ENCODE data around the gene PTGDS.

Gene PTGDS

DNA sequence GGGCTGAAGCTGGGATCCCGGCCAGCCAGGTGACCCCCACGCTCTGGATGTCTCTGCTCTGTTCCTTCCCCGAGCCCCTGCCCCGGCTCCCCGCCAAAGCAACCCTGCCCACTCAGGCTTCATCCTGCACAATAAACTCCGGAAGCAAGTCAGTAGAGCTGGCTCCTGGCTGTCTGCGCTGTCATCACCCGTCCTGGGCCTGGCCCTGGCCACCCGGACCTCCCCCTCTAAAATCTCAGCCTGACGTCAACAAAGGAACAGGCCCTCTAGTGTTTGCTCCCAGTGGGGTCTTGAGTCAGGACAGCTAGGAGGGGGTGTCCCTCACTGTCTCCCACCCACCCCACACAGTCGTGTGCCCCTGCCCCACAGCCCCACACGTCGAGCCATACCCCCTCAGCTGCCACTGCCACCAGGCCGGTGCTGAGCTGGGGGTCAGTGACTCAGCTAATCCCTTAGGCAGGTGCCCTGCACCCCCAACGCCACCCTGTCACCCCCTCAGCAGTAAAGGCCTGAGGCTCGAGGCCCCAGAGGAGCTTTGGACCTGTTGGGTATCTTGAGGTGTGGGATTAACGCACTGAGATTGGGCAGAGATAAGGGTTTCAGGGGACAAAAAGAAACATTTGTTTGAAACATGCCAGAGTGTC, 4.4 kb downstream of the PTGDS start:
- Histone ChIP-seq H3K9me3 (ENCODE audit: insufficient read depth, low read length, severe bottlenecking) (no peaks in the 10 kb centered on the region), H4K20me1 (ENCODE audit: insufficient read depth, low read length) (no peaks in the 10 kb centered on the region), H3K4me1 (ENCODE audit: insufficient read depth, low read length) (no peaks in the 10 kb centered on the region), H3K4me3 (ENCODE audit: low read depth in 1 of 2, low read length in 2 of 2) (no peak overlapping the region), H3K9ac (ENCODE audit: low read depth, low read length) (no peak overlapping the region), H3K27me3 (ENCODE audit: insufficient read depth, low read length, poor library complexity) (no peaks in the 10 kb centered on the region), H3K79me2 (ENCODE audit: insufficient read depth, low read length) (no peaks in the 10 kb centered on the region), H3K27ac (ENCODE audit: low read length) (no peak overlapping the region), H2AFZ (ENCODE audit: low read depth, low read length) (no peak overlapping the region), H3K36me3 (ENCODE audit: insufficient read depth, low read length) (no peaks in the 10 kb centered on the region), H3K4me2 (ENCODE audit: insufficient read depth, low read length) (no peak overlapping the region)
- TF ChIP-seq, protein P1, sequence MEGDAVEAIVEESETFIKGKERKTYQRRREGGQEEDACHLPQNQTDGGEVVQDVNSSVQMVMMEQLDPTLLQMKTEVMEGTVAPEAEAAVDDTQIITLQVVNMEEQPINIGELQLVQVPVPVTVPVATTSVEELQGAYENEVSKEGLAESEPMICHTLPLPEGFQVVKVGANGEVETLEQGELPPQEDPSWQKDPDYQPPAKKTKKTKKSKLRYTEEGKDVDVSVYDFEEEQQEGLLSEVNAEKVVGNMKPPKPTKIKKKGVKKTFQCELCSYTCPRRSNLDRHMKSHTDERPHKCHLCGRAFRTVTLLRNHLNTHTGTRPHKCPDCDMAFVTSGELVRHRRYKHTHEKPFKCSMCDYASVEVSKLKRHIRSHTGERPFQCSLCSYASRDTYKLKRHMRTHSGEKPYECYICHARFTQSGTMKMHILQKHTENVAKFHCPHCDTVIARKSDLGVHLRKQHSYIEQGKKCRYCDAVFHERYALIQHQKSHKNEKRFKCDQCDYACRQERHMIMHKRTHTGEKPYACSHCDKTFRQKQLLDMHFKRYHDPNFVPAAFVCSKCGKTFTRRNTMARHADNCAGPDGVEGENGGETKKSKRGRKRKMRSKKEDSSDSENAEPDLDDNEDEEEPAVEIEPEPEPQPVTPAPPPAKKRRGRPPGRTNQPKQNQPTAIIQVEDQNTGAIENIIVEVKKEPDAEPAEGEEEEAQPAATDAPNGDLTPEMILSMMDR (IDR thresholded peaks at IDR 0.05; ENCODE audit: borderline replicate concordance, extremely low read depth, low read length, poor library complexity, severe bottlenecking) = no peak
- TF ChIP-seq EZH2 (IDR thresholded peaks at IDR 0.05; ENCODE audit: borderline replicate concordance, low read depth, low read length, severe bottlenecking) = no peak
- ATAC-seq (ENCODE audit: insufficient read depth, low read depth) (no peak), DNase-seq (no peak)

DNA sequence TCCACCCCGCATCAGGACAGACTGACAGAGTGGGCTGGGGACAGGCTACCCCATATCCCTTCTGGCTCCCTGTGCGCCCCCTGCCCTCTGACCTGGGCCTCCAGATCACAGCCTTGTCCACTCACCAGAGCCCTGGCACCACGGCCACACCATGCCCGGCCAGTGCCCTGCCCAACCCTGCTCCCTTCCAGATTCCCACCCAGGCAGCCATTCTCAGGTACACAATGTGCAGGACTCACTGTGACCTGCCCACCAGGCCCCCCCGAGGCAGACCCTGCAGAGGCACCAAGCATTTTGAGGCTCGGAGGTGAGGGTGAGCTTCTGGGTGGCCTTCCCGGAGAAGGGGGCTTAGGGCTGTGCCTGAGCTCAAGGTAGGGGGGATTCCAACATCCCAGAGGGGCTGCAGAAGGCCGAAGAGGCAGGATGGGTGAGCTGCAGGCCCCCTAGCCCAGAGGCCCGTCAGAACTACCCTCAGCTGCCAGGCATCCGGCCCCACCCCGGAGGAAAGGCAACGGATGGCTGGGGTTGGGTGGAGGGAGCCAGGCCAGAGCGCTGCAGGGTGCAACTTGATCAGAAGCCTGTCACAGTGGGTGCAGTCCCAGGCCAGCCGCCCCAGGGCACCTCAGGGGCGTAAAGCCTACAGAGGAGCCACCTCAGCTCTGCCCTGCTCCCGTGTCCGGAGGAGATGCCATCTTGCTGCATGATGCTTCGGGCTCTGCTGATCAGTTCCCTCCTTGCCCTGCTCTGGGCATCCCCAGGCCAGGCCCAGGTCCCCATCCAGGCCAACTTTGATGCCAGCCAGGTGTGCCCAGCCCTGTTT, 5.1 kb downstream of the PTGDS start, which contains the start of gene LCNL1:
Gene LCNL1, plus strand, starts transcription at position 762 of the 820 bp plus-strand sequence. CDS start 594 bp downstream, outside the sequence.
- Histone ChIP-seq H3K27ac (ENCODE audit: low read length) (no peak within 1 kb of the TSS), H3K27me3 (ENCODE audit: insufficient read depth, low read length, poor library complexity) (no peaks in the 10 kb centered on the region), H3K9me3 (ENCODE audit: insufficient read depth, low read length, severe bottlenecking) (no peaks in the 10 kb centered on the region), H3K9ac (ENCODE audit: low read depth, low read length) (no peak within 1 kb of the TSS), H3K4me3 (ENCODE audit: low read depth in 1 of 2, low read length in 2 of 2) (no peak within 1 kb of the TSS), H4K20me1 (ENCODE audit: insufficient read depth, low read length) (no peaks in the 10 kb centered on the region), H2AFZ (ENCODE audit: low read depth, low read length) (no peak within 1 kb of the TSS), H3K4me2 (ENCODE audit: insufficient read depth, low read length) (no peak within 1 kb of the TSS), H3K36me3 (ENCODE audit: insufficient read depth, low read length) (no peaks in the 10 kb centered on the region), H3K79me2 (ENCODE audit: insufficient read depth, low read length) (no peaks in the 10 kb centered on the region), H3K4me1 (ENCODE audit: insufficient read depth, low read length) (no peaks in the 10 kb centered on the region)
- TF ChIP-seq EZH2 (IDR thresholded peaks at IDR 0.05; ENCODE audit: borderline replicate concordance, low read depth, low read length, severe bottlenecking) = no peak
- TF ChIP-seq, protein P1 (IDR thresholded peaks at IDR 0.05; ENCODE audit: borderline replicate concordance, extremely low read depth, low read length, poor library complexity, severe bottlenecking) = no peak
- no peak for DNase-seq
- ATAC-seq (ENCODE audit: insufficient read depth, low read depth) = no peak

- no peak for DNase-seq
- Histone ChIP-seq H2AFZ (ENCODE audit: low read depth, low read length) (no peak overlapping the region), H3K9ac (ENCODE audit: low read depth, low read length) (no peak overlapping the region), H3K27ac (ENCODE audit: low read length) (no peak overlapping the region), H3K27me3 (ENCODE audit: insufficient read depth, low read length, poor library complexity) (no peaks in the 10 kb centered on the region), H3K4me3 (ENCODE audit: low read depth in 1 of 2, low read length in 2 of 2) (no peak overlapping the region), H3K4me2 (ENCODE audit: insufficient read depth, low read length) (no peak overlapping the region), H3K79me2 (ENCODE audit: insufficient read depth, low read length) (no peaks in the 10 kb centered on the region), H3K36me3 (ENCODE audit: insufficient read depth, low read length) (no peaks in the 10 kb centered on the region), H3K9me3 (ENCODE audit: insufficient read depth, low read length, severe bottlenecking) (no peaks in the 10 kb centered on the region), H4K20me1 (ENCODE audit: insufficient read depth, low read length) (no peaks in the 10 kb centered on the region), H3K4me1 (ENCODE audit: insufficient read depth, low read length) (no peaks in the 10 kb centered on the region)
- ATAC-seq (ENCODE audit: insufficient read depth, low read depth) = no peak
- TF ChIP-seq, protein P1 (IDR thresholded peaks at IDR 0.05; ENCODE audit: borderline replicate concordance, extremely low read depth, low read length, poor library complexity, severe bottlenecking) = no peak
- TF ChIP-seq EZH2 (IDR thresholded peaks at IDR 0.05; ENCODE audit: borderline replicate concordance, low read depth, low read length, severe bottlenecking) = no peak
These were observed 5.9 kb downstream of the PTGDS start for GRCh38 chr9:136983167-136983566.

All from DND-41 (cell line).